Measurements from ENCODE around the gene RASGEF1C.

- TF ChIP-seq CTCF (IDR thresholded peaks at IDR 0.05) (no peak), POLR2A (IDR thresholded peaks at IDR 0.05) (no peak)
Measured at GRCh38 chr5:180238631-180239030, 29.6 kb upstream of the RASGEF1C start.
